NCI-H82 (cell line): Measurements from ENCODE around the gene SLC6A7.

Experiments used
- DNase-seq: peaks from one replicate; lab custom pipeline; 2025; lab: John Stamatoyannopoulos, UW

SLC6A7 gene

DNA sequence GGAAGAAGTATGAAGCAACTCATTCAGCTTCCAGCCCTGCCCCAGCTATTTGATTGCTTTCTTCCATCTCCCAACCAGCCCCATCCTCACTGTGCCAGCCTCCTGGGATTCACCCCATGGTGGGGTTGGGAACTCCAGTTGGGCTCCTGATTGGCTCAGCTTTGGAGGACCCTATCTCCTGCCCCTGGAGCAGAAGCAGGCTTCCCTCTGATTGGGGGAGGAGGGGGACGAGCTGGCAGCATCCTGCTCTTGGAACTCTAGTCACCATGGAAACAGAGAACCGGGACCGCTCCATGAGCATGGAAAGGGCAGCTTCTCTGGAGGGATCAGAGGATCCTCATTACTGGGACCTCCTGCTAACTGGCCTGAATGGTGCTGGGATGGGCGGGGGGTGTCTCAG lies 2.6 kb downstream of the SLC6A7 start:
- DNase-seq, result no peak

DNA sequence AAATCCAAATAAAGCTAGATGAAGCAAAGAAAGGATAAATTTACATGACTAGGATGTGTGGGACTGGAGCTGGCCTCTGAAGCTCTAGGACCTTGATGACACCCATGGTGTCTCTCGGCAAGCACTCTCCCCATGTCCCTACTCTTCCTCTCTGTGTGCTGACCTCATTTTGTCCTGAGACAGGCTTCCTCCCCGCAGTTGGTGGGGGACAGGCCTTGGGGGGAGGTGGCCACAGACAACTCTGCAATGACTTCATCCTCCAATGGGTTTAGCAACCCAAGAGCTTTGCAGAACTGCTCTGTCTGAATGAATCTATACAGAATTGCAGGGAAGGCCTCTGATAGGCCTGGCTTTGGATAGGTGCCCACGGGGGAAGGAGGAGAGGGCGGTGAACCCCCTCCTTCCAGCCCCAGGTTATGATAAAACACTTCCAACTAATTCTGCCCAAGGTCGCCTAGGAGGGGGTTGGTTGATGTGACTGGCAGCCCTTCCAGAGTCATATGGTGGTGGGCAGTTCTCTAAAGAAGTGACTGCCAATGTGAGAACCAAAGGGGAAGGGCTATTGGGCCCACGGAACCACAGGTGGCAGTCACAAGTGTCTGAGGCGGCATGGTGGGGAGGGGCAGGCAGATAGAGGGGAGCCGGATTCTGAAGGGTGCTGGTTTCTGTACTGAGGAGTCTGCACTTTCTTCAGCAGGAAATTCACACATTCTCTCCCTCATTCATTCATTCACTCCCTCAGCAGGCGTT lies 6.0 kb downstream of the SLC6A7 start:
- no peak for DNase-seq

DNA sequence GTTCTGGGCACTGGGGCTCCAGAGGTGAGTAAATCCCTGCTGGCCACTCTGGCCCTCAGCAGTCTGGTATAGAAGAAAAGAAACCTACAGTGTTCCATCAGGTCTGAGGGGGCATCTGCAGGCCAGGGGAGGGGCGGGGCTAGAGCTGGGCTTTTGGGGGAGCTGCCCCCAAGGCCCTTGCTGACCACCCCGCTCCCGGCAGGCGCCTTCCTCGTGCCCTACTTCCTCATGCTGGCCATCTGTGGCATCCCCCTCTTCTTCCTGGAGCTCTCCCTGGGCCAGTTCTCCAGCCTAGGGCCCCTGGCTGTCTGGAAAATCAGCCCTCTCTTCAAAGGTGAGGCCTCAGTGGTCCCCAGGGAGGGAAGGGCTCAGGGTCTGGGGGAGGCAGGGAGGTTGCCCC lies 6.7 kb downstream of the SLC6A7 start:
- DNase-seq, result no peak

GRCh38 chr5:150196986-150197385 lies 7.1 kb downstream of the SLC6A7 start:
- DNase-seq, result no peak

DNA sequence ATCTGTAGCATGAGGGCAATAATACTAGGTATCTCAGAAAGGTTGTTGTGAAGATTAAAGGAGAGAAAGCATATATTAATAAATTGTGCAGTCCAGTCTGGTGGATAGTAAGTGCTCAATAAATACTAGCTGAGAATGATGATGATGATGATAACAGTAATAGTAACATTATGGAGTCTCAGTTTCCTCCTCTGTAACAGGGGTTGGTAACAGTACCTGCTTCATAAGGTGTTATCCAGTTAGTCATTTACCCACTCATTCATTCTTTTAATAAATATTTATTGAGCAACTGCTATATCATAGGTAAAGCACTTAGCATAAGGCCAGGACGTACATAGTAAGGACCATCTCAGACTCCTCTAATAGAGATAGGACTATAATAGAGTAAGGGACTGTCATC lies 7.6 kb downstream of the SLC6A7 start:
- no peak for DNase-seq

DNA sequence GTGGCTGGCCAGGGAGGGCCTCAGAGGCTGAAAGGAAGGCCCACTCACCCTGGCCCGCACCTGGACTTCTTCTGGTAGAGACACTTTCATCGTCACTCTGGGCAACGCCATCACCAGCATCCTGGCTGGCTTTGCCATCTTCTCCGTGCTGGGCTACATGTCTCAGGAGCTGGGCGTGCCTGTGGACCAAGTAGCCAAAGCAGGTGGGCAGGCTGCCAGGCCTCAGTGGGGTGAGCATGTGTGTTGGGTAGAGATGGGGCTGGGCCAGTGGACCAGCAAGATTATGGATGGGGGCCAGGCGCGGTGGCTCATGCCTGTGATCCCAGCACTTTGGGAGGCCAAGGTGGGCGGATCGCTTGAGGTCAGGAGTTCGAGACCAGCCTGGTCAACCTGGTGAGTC lies 12.6 kb downstream of the SLC6A7 start:
- no peak for DNase-seq

GRCh38 chr5:150203832-150204589 lies 14.1 kb downstream of the SLC6A7 start:
- no peak for DNase-seq

GRCh38 chr5:150204590-150204960 lies 14.7 kb downstream of the SLC6A7 start:
- no peak for DNase-seq

GRCh38 chr5:150206098-150206778 lies 16.4 kb downstream of the SLC6A7 start:
- no peak for DNase-seq

DNA sequence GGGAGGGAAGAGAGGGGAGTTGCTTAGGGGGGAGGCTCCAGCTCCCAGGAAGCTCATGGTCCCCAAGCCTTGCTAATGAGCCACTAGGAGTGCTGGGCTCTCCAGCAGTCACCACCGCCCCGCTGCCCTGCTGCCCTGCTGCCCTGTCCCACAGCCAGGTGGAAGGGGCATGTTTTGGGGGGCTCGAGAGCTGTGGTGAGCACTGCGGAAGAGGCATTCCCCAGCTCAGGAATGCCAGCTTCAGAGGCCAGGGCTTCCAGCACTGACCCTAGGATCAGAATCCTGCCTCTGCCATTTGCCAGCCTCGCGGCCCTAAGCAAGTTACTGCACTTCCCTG lies 16.9 kb downstream of the SLC6A7 start:
- no peak for DNase-seq

- no peak for DNase-seq
Measured at GRCh38 chr5:150208187-150209098, 18.6 kb downstream of the SLC6A7 start.

GRCh38 chr5:150209099-150209635 lies 19.3 kb downstream of the SLC6A7 start:
- DNase-seq, result no peak

DNA sequence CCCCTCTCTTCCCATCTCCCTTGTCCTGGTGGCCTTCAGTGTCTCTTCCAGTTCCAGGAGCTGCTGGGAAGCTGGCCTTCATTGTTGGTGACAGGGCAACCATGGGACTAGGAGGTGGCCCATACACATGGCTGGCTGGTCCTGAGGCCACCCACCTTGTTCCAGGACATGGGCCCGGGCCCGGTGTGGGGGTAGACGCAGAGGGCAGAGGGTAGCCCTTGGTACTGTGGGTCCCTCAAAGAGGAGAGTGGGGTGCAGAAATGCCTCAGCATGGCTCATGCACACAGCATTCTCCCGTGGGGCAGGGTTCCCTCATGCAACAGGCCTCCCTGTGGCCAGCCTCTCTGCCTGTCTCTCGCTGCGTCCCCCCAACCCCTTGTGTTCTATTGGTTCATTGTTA lies 20.8 kb downstream of the SLC6A7 start:
- no peak for DNase-seq

DNA sequence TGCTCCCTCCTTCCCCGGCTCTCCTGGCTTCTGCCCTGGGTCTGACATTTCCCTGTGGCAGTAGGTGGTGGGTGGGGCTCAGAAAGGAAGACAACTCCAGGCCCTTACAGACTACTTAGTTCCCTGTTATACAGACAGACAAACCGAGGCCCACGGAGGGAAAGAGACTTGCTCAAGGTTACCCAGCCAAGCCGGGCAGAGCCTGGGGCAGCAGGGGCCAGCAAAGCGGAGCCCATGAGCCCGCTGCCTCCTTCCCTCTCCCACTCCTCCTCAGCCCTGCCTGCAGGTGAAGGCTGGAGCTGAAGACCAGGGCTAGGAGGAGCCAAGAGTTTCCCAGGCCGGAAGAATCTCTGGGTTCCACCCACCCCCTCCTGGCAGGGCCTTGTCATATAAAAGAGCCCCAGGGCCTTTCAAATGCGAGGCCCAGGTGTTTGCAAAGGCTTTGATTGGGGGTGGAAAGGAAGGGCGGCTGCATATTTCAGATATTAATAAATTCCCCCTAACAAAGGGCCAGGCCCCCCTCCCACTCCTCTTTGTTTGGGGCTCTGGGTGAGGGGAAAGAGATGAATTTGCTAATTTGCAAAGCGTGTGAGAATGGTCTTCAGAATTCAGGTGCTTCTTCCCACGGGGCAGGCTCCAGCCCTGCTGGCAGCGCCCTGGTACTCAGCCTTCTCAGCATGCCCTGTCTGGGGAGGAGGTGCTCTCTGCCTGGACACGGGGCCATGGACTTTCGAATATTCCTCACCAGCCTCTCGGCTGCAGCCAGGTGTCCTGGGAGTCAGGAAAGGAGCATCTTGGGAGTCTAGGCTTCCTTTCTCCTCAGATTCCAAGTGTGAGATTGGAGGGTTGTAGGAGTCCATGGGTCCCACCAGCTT lies 21.5 kb downstream of the SLC6A7 start:
- DNase-seq, result no peak

GRCh38 chr5:150213530-150213929 lies 23.7 kb downstream of the SLC6A7 start:
- DNase-seq, result no peak

DNA sequence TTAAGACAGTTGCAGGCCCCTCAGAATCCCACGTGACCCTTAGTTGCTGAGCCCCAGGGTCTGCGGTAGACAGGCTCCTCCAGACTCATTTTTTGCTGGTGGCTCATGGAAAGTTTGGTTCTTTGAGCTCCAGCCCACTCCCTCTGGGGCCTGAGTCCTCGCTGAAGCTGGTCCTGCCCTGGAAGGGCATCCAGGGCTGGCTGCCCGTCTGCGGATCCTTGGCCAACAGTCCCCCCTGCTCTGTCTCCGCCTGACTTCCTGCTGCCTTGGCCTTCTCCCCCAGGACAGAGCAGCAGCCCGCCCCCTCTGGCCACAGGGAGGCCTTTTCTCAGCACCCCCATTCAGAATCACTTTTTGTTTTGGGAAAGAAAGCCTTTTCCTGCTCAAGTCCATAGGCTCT lies 24.4 kb downstream of the SLC6A7 start:
- DNase-seq, result no peak

GRCh38 chr5:150215979-150216944 lies 26.4 kb downstream of the SLC6A7 start:
- DNase-seq, result peak; percentile 35

DNA sequence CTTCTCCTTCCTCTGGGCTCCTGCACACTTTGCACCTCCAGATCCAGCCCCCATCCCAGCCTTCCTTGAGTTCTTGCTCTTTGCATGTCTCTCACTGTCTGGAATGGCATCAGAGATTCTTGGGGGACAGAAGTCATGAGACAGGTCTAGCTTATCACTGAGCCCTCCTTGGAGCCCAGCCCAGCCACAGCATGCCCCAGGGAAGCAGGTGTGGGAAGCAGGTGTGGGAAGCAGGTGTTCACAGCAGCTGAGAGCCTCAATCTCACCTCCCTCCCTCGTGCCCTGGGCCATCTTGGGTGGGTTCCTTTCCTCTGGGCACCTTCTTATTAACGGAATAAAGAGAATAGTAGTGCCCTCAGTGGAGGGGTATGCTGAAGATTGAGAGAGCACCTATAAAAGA lies 27.2 kb downstream of the SLC6A7 start:
- DNase-seq, result no peak

- DNase-seq, result peak; percentile 84
Measured at GRCh38 chr5:150217873-150218692, 28.2 kb downstream of the SLC6A7 start.
